Measurements from ENCODE around the gene CCDC137. TPM values are rescaled to one million over a fixed set of nuclear protein-coding genes. Genes with fewer than 3 reads are reported as not detected.
A peak's percentile ranks its signal among the peaks of the same experiment; 100 is the strongest.

Gene CCDC137
- total RNA-seq, 2 donors from 2014 or later, result 3.8 to 5.1 TPM

DNA sequence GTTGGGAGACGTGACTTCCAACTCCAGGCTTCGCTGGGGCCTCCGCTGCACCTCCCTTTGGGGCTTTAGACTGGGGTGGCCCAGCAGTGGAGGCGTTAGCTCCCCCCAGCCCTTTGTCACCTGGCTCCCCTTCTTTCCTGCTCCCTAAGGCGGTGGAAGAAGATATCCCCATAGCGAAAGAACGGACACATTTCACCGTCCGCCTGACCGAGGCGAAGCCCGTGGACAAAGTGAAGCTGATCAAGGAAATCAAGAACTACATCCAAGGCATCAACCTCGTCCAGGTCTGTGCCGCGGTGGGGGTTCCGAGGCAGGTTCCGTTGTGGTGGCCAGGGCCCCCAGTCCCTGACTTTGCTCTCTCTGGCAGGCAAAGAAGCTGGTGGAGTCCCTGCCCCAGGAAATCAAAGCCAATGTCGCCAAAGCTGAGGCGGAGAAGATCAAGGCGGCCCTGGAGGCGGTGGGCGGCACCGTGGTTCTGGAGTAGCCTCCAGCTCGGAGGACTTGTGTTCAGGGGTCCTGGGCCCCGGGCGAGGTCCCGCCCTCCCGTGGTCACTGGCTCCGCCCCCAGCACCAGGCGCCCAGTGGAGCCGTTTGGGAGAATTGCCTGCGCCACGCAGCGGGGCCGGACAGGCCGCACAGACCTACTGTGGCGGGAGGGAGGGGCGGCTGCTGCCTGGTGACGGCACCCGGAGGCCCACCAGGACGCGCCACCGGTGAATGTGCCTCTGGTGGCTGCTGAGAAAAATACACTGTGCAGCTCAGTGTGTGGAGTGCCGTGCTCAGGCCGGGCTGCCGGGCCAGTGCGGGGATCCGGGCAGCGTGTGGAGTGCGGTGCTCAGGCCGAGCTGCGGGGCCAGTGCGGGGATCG, 40.5 kb downstream of the CCDC137 start:
- TF ChIP-seq, protein P1, sequence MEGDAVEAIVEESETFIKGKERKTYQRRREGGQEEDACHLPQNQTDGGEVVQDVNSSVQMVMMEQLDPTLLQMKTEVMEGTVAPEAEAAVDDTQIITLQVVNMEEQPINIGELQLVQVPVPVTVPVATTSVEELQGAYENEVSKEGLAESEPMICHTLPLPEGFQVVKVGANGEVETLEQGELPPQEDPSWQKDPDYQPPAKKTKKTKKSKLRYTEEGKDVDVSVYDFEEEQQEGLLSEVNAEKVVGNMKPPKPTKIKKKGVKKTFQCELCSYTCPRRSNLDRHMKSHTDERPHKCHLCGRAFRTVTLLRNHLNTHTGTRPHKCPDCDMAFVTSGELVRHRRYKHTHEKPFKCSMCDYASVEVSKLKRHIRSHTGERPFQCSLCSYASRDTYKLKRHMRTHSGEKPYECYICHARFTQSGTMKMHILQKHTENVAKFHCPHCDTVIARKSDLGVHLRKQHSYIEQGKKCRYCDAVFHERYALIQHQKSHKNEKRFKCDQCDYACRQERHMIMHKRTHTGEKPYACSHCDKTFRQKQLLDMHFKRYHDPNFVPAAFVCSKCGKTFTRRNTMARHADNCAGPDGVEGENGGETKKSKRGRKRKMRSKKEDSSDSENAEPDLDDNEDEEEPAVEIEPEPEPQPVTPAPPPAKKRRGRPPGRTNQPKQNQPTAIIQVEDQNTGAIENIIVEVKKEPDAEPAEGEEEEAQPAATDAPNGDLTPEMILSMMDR (IDR thresholded peaks at IDR 0.05), result no peak

DNA sequence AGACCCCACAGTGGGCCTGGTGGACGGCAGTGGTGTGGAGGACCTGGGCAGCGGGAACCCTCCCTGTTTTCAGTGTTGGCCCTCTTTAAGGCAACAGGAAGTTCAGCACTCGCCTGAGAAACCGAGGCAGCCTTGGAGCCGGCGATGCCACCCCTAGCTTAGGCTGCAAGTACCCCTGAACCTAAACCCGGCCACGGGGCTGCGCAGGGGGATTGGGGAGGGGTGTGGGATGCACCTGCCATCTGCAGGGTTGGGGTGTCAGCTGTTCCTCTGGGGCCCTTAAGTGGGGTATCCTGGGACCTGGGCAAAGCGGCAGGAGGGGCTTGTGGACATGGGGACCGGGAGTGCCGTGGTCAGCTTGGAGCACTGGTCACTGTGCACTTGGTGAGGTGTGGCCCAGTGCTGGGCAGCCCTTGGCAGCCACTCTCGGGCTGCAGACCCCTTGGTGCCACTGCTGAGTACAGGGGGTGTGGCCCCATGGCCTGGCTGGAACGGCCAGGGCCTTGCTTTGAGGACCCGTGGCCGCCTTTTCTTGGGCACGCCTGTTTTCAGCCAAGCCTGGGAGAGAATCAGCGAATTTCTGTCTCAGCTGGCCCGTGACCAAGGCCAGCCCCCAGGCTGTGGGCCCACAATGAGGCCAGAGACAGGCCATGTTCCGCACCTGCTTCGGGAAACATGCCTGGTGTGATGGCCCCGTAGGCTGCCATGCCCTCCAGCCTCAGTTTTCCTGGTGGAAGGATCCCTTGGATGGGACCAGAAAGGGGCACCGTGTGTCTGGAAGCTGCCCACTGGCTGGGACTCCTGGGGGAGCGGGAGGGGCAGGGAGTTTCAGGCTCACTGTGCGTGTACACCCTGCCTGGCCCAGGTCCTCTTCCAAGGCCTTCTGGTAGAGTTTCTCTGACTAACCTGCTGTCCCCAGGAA, 41.4 kb downstream of the CCDC137 start:
- DNase-seq (ENCODE audit: low spot score), result no peak
- Histone ChIP-seq H3K27me3 (no peaks in the 10 kb centered on the region), H3K4me1 (peaks cover 0 to 35% of the 10 kb centered on the region in 2 donors), H3K36me3 (peaks cover 37% of the 10 kb centered on the region), H3K9me3 (no peaks in the 10 kb centered on the region), H3K4me3 (no peak overlapping the region), H3K27ac (no peak overlapping the region)
- TF ChIP-seq, protein P1 (IDR thresholded peaks at IDR 0.05), result no peak

More for the DNA sequence above, 40.5 kb downstream of the CCDC137 start:
- Histone ChIP-seq H3K36me3 (peaks cover 37% of the 10 kb centered on the region), H3K4me3 (no peak overlapping the region), H3K4me1 (peaks cover 0 to 36% of the 10 kb centered on the region in 2 donors), H3K27ac (no peak overlapping the region), H3K27me3 (no peaks in the 10 kb centered on the region), H3K9me3 (no peaks in the 10 kb centered on the region)
- DNase-seq (ENCODE audit: low spot score), result no peak

DNA sequence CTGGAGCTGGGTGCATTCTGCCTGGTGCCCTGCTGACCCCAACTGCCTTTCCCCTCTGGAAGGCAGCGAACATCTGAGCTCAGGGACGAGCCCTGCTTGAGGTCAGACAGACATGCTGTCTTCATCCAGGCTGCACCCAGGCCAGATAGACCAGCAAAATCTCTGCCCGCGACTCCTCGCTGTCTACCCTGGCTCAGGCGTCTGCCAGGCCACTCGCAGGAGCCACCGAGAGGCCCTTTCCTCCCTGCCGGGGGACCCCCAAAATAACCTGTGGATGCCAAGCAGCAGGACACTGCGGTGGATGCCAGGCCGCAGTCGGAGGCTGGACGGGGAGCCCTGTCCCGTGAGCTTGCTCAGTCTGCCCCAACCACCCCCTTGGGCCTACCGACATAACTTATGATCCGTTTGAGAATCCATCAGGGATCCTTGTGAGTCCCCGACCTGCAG, 42.2 kb downstream of the CCDC137 start:
- Histone ChIP-seq H3K4me3 (no peak overlapping the region), H3K9me3 (no peaks in the 10 kb centered on the region), H3K27ac (no peak overlapping the region), H3K36me3 (peaks cover 37% of the 10 kb centered on the region), H3K4me1 (peaks cover 0 to 43% of the 10 kb centered on the region in 2 donors), H3K27me3 (no peaks in the 10 kb centered on the region)
- DNase-seq (ENCODE audit: low spot score), result no peak
- TF ChIP-seq, protein P1 (IDR thresholded peaks at IDR 0.05), result no peak

DNA sequence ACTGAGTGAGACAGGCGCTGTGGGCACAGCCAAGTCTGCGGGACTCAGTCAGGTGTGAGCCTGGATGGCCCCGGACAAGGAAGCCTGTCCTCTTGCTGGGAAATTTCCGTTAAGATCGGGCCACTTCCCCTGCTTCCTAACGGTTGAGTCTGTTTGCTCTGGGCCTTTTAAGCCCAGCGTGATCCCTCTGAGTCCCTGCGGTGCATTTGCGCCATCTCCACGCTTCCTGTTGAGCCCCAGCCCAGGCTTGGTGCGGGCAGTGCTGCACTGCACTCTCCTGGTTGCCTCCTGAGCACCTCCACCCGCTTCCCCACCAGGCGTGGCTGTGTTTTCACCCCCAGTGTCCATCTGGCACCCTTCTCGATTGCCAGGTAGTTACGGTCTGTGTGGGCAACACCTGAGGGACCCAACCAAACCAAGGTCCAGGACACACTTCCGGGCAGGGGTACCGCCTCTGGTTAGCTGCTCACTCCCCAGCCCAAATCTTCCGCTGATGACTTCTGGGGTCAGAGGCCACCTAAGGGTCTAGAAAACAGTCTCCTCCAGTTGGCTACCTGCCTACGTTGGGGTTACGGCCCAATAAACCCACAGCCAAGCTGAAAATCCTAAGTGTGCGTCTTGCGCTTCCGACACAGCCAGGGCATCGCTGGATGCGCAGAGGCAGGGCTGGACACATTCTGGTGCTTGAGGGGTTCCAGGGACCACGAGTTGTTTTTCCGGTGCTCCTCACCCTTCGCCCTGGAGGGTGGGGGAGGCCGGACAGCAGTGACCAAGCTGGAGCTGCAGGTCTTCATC, 44.2 kb downstream of the CCDC137 start:
- TF ChIP-seq, protein P1 (IDR thresholded peaks at IDR 0.05), result no peak
- Histone ChIP-seq H3K4me1 (peaks cover 0 to 35% of the 10 kb centered on the region in 2 donors), H3K27me3 (no peaks in the 10 kb centered on the region), H3K9me3 (no peaks in the 10 kb centered on the region), H3K4me3 (peak overlapping the region in 1 of 2 donors; percentile 91), H3K27ac (no peak overlapping the region), H3K36me3 (peaks cover 23% of the 10 kb centered on the region)
- DNase-seq (ENCODE audit: low spot score), result no peak

DNA sequence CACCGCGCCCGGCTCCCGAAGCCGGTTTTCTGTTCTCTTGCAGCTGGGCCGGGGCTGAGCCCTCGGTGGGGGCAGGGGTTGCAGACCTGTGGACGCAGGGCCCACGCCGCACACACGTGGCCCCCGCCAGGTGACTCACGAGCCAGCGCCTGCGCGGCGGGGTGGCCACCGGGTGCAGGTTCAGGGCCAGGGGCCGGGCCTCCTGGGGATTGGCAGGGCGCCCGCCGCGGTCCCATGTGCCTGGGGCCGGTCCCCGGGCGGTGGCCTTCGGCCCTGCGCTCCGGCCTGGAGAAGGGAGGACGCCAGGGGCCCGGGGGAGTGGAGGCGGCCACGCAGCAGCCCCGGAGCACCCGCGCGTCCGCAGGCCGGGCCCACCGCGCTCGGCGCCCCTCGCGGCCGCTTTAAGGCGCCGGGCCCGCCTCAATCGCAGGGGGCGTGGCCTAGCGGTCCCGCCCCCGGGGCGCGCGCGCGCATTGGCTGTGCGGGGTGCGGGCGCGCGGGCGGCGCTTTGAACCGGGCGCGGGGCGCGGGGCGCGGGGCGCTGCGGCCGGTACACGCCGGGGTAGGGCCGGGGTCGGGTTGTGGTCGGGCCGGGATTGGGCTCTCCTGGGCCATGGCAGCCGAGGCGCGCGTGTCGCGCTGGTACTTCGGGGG, 45.4 kb downstream of the CCDC137 start, which contains the start of gene SLC25A10:
Gene SLC25A10, plus strand, starts transcription at position 471 of the 654 bp plus-strand sequence. Its CDS starts 143 bp downstream, at position 614.
- Histone ChIP-seq H3K4me1 (peaks cover 0 to 35% of the 10 kb centered on the region in 2 donors), H3K9me3 (no peaks in the 10 kb centered on the region), H3K27me3 (no peaks in the 10 kb centered on the region), H3K4me3 (peak within 1 kb of the TSS; percentile 67 to 91), H3K36me3 (peaks cover 11% of the 10 kb centered on the region), H3K27ac (peak within 1 kb of the TSS; percentile 48 to 66)
- TF ChIP-seq, protein P1 (IDR thresholded peaks at IDR 0.05), result no peak
- DNase-seq (ENCODE audit: low spot score), result no peak

Data from right atrium auricular region (tissue), 2 donors.